Activated CD8-positive, alpha-beta T cell treated with anti-CD3 and anti-CD28 coated beads, Interleukin-2, amount 10 ng/mL, durations not matched to agents 7 days and 5 days (primary cell): ENCODE measurements around the gene SH3GL1. TPM values are rescaled to one million over a fixed set of nuclear protein-coding genes. Genes with fewer than 3 reads are reported as not detected.

Experiments used
- ATAC-seq: fragments of 150-1000 bp; cut with Tn5 transposase; one replicate; pipeline ENCODE4 v1.10.0; 2021; ENCODE audit warnings: moderate library complexity
- CTCF ChIA-PET: fragments of 350-600 bp; sonication (Branson Sonifier 250); formaldehyde crosslinking; loops from one replicate; lab custom pipeline; 2021; ENCODE audit warnings: antibody characterized with exemption; lab: Charles Lee
- POLR2A ChIA-PET: fragments of 350-600 bp; sonication (Branson Sonifier 250); formaldehyde crosslinking; loops from one replicate; lab custom pipeline; 2021; ENCODE audit warnings: antibody characterized with exemption; lab: Charles Lee
- DNase-seq: peaks from one replicate; pipeline ENCODE4 v3.0.0-alpha.2; 2020
- H3K27ac Mint-ChIP-seq: one replicate; pipeline ENCODE4 v1.8.0; 2021; ENCODE audit warnings: mild to moderate bottlenecking, mixed read lengths
- H3K27me3 Mint-ChIP-seq: one replicate; pipeline ENCODE4 v1.8.0; 2021; ENCODE audit warnings: low read depth, mixed read lengths
- H3K36me3 Mint-ChIP-seq: one replicate; pipeline ENCODE4 v1.8.0; 2021; ENCODE audit warnings: low read depth, mixed read lengths
- H3K4me1 Mint-ChIP-seq: one replicate; pipeline ENCODE4 v1.8.0; 2021; ENCODE audit warnings: low read depth, mixed read lengths
- H3K4me3 Mint-ChIP-seq: one replicate; pipeline ENCODE4 v1.8.0; 2021; ENCODE audit warnings: mild to moderate bottlenecking, mixed read lengths
- H3K9me3 Mint-ChIP-seq: one replicate; pipeline ENCODE4 v1.8.0; 2022; ENCODE audit warnings: mixed read lengths; ENCODE audit not compliant: insufficient read depth
- total RNA-seq, 2 experiments: library from RNA; stranded (reverse); gene quantifications; one replicate each; pipeline ENCODE4 v1.2.3, GENCODE V29; 2021

Gene SH3GL1
- total RNA-seq, 2 experiments from 2014 or later: 65.1 to 67.9 TPM

DNA sequence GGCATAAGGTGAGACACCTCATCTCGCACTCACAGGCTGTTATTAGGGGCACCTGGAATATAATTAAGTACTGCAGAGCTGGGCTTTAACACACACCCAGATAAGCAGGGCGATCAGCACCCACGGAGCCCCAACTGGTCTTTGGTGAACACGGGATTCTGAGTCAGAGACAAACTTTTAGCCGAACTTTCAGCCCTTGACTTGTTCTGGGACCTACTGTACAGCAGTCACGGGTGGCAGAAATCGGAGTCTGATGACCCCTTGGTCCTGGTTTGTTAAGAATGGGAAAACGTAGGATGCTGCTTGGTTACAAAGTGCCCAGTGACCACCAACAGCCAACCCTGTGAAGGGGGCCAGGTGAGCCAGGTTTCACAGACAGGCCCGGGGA, 9.0 kb downstream of the SH3GL1 start:
- H3K4me1 Mint-ChIP-seq: peaks cover 51% of the 10 kb centered on the region
- peak overlapping the region; percentile 46 for H3K27ac Mint-ChIP-seq
- ChIA-PET POLR2A (interaction anchor here (2.5 kb wide), 1 partner anchor 21 kb away, joined by 7 read pairs; no protein-coding TSS in a partner anchor), CTCF (interaction anchor here (2.1 to 2.2 kb wide), 2 partner anchors 9 to 11 kb away, joined by 6 to 11 read pairs; partner anchors contain the start of gene SH3GL1)
- H3K4me3 Mint-ChIP-seq: no peak overlapping the region
- DNase-seq: no peak
- no peaks in the 10 kb centered on the region for H3K9me3 Mint-ChIP-seq
- no peaks in the 10 kb centered on the region for H3K27me3 Mint-ChIP-seq
- no peak for ATAC-seq
- H3K36me3 Mint-ChIP-seq: peaks cover 37% of the 10 kb centered on the region

GRCh38 chr19:4390567-4391305, 9.6 kb downstream of the SH3GL1 start:
- DNase-seq: no peak
- peak overlapping the region; percentile 78 for H3K27ac Mint-ChIP-seq
- peaks cover 51% of the 10 kb centered on the region for H3K4me1 Mint-ChIP-seq
- no peak for ATAC-seq
- no peak overlapping the region for H3K4me3 Mint-ChIP-seq
- CTCF ChIA-PET: interaction anchor here (2.1 to 2.2 kb wide), 2 partner anchors 10 kb away, joined by 6 to 11 read pairs; partner anchors contain the start of gene SH3GL1
- H3K36me3 Mint-ChIP-seq: peaks cover 34% of the 10 kb centered on the region
- H3K9me3 Mint-ChIP-seq: no peaks in the 10 kb centered on the region
- no peaks in the 10 kb centered on the region for H3K27me3 Mint-ChIP-seq
- POLR2A ChIA-PET: interaction anchor here (0.6 to 2.5 kb wide), 2 partner anchors 10 to 21 kb away, joined by 3 to 7 read pairs; no protein-coding TSS in a partner anchor

GRCh38 chr19:4390017-4390566, 10.3 kb downstream of the SH3GL1 start:
- no peak for DNase-seq
- ATAC-seq: no peak
- no peak overlapping the region for H3K4me3 Mint-ChIP-seq
- H3K36me3 Mint-ChIP-seq: peaks cover 29% of the 10 kb centered on the region
- POLR2A ChIA-PET: interaction anchor here (0.6 to 2.5 kb wide), 2 partner anchors 11 to 20 kb away, joined by 3 to 7 read pairs; no protein-coding TSS in a partner anchor
- peaks cover 49% of the 10 kb centered on the region for H3K4me1 Mint-ChIP-seq
- H3K9me3 Mint-ChIP-seq: no peaks in the 10 kb centered on the region
- H3K27me3 Mint-ChIP-seq: no peaks in the 10 kb centered on the region
- peak overlapping the region; percentile 78 for H3K27ac Mint-ChIP-seq
- CTCF ChIA-PET: interaction anchor here (2.1 to 2.2 kb wide), 2 partner anchors 10 kb away, joined by 6 to 11 read pairs; partner anchors contain the start of gene SH3GL1

DNA sequence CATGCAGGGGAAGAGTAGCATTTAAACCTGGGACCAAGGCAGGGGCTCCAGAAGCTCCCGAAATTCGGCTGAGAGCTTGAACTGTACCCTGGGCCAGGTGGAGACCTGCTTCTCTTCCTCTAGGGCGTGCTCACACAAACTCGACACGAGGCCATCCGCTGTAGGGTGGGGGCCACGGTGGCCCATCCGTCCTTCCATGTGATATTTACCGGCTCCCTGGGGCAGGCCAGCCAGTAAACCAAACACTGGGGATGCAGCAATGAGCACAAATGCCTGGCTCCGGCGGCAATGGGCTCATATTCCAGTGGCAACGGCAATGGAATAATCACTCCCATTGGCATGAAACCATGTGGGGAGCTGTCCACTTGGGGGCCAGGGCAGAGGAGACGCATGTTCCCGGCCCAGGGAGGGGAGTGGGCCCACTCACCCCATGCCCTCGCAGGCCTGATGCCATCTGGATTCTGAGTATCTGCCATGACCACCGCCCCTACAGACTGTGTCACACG, 10.8 kb downstream of the SH3GL1 start:
- CTCF ChIA-PET: interaction anchor here (2.1 to 2.2 kb wide), 2 partner anchors 9 to 11 kb away, joined by 6 to 11 read pairs; partner anchors contain the start of gene SH3GL1
- H3K36me3 Mint-ChIP-seq: peaks cover 25% of the 10 kb centered on the region
- no peak overlapping the region for H3K4me3 Mint-ChIP-seq
- H3K4me1 Mint-ChIP-seq: peaks cover 43% of the 10 kb centered on the region
- peak overlapping the region; percentile 78 for H3K27ac Mint-ChIP-seq
- ATAC-seq (no peak), DNase-seq (no peak)
- POLR2A ChIA-PET: interaction anchor here (2.5 kb wide), 1 partner anchor 20 kb away, joined by 7 read pairs; no protein-coding TSS in a partner anchor
- H3K9me3 Mint-ChIP-seq: no peaks in the 10 kb centered on the region
- H3K27me3 Mint-ChIP-seq: no peaks in the 10 kb centered on the region

- CTCF ChIA-PET: no interaction called here
- Mint-ChIP-seq H3K9me3 (no peaks in the 10 kb centered on the region), H3K27me3 (no peaks in the 10 kb centered on the region), H3K4me1 (peaks cover 38% of the 10 kb centered on the region), H3K4me3 (no peak overlapping the region), H3K36me3 (peaks cover 20% of the 10 kb centered on the region), H3K27ac (no peak overlapping the region)
- no peak for ATAC-seq
- POLR2A ChIA-PET: interaction anchor here (1.0 kb wide), 1 partner anchor 8 kb away, joined by 4 read pairs; no protein-coding TSS in a partner anchor
- DNase-seq: no peak
These were observed 11.3 kb downstream of the SH3GL1 start for GRCh38 chr19:4389064-4389375.

- Mint-ChIP-seq H3K27me3 (no peaks in the 10 kb centered on the region), H3K36me3 (peaks cover 22% of the 10 kb centered on the region), H3K9me3 (no peaks in the 10 kb centered on the region), H3K27ac (peak overlapping the region; percentile 30), H3K4me3 (no peak overlapping the region), H3K4me1 (peaks cover 36% of the 10 kb centered on the region)
- ATAC-seq: no peak
- DNase-seq: no peak
- ChIA-PET CTCF (no interaction called here), POLR2A (interaction anchor here (1.0 kb wide), 1 partner anchor 9 kb away, joined by 4 read pairs; no protein-coding TSS in a partner anchor)
These were observed 11.8 kb downstream of the SH3GL1 start for GRCh38 chr19:4388337-4389063.

GRCh38 chr19:4386041-4386782, 14.1 kb downstream of the SH3GL1 start:
- Mint-ChIP-seq H3K4me3 (no peak overlapping the region), H3K36me3 (peaks cover 24% of the 10 kb centered on the region), H3K27me3 (no peaks in the 10 kb centered on the region), H3K9me3 (no peaks in the 10 kb centered on the region), H3K4me1 (peaks cover 34% of the 10 kb centered on the region), H3K27ac (no peak overlapping the region)
- CTCF ChIA-PET: no interaction called here
- POLR2A ChIA-PET: no interaction called here
- DNase-seq (no peak), ATAC-seq (no peak)

DNA sequence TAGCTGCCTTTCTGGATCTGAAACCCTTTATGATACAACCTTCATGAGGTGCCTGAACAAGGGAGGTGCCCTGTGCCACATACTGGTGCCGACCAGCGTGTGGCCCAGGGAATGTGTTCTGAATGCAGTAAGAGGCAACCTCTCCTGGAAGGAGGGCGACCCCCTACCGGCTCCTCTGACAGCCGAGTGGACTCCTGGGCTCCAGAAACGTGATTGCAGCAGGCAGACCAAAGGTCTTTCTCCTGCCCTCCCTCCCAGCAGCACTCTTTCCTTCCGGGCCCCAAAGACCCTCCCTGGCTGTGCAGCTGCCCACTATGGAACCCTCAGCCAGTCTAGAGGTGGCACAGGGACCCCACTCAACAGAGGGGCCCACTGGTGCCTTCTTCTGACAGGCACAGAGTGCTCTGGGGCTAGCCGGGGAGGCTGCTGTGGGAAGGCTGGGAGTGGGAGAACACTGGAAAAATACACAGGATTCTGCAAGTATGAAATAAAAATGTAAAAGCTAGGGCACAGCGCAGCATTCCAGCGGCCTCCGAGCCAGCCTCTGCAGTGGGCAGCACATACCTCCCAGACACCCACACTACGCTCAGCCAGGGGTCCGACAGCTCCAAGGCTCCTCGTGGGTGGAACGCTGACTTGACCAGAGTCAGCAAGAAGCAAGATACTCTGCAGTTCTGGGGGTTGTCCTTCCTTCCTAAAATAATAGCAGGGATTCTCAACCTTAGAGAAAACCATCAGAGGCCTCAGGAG, 14.9 kb downstream of the SH3GL1 start:
- H3K36me3 Mint-ChIP-seq: peaks cover 24% of the 10 kb centered on the region
- POLR2A ChIA-PET: no interaction called here

DNA sequence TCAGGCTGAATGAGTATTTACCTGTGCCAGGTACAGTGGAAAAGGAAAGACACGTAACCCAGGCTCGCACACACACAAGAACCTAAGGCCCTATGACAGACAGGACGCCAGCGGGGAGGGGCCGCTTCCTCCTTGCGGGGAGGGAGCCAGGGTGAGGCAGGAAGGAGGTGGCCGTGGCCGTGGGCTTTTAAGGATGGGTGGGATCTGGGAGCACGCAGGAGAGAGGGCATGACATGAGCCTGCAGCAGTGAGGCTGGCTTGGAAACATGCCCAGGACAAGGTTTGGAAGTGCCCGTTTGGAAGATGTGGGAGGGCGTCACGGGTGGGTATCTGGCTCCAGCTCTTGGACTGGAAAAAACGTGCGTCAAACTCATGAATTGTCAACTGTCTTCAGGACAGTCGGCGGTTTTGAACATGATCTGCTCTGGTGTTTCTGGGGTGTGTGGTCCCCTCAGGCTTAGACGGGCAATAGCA, 20.1 kb downstream of the SH3GL1 start:
- H3K4me3 Mint-ChIP-seq: peak overlapping the region; percentile 75
- no peaks in the 10 kb centered on the region for H3K27me3 Mint-ChIP-seq
- ChIA-PET POLR2A (interaction anchor here (0.9 to 1.2 kb wide), 2 partner anchors 10 to 21 kb away, joined by 3 to 4 read pairs; partner anchors contain the start of gene SH3GL1), CTCF (interaction anchor here (0.6 to 2.1 kb wide), 10 partner anchors 8 to 393 kb away, joined by 3 to 10 read pairs (median 4); partner anchors contain the start of genes CHAF1A, SH3GL1 and YJU2)
- peak overlapping the region; percentile 93 for H3K27ac Mint-ChIP-seq
- H3K4me1 Mint-ChIP-seq: peaks cover 71% of the 10 kb centered on the region
- peaks cover 30% of the 10 kb centered on the region for H3K36me3 Mint-ChIP-seq
- DNase-seq (peak; percentile 80), ATAC-seq (peak; percentile 85)
- no peaks in the 10 kb centered on the region for H3K9me3 Mint-ChIP-seq

More for the DNA sequence above, 14.9 kb downstream of the SH3GL1 start:
- no peak for DNase-seq
- Mint-ChIP-seq H3K27me3 (no peaks in the 10 kb centered on the region), H3K4me1 (peaks cover 34% of the 10 kb centered on the region), H3K4me3 (no peak overlapping the region), H3K27ac (no peak overlapping the region), H3K9me3 (no peaks in the 10 kb centered on the region)
- CTCF ChIA-PET: no interaction called here
- ATAC-seq: no peak
